IPS-18a (cell line): ENCODE measurements around the gene SMAP1.
"Not testable (repeated sequence)": the region's sequence is repeated elsewhere in the genome, so short reads cannot be mapped to it uniquely, and the experiment has no call there.

Experiments
- H3K27ac ChIP-seq: one replicate; pipeline ENCODE4 v1.5.1; 2013; ENCODE audit warnings: low read length
- H3K27me3 ChIP-seq: one replicate; pipeline ENCODE4 v1.6.1; 2013; ENCODE audit warnings: mild to moderate bottlenecking, low read length; ENCODE audit not compliant: control insufficient read depth, insufficient read depth
- H3K36me3 ChIP-seq: one replicate; pipeline ENCODE4 v1.6.1; 2013; ENCODE audit warnings: low read depth, low read length; ENCODE audit not compliant: control insufficient read depth
- H3K4me1 ChIP-seq: one replicate; pipeline ENCODE4 v1.6.1; 2013; ENCODE audit warnings: low read depth, low read length; ENCODE audit not compliant: control insufficient read depth
- H3K4me3 ChIP-seq: one replicate; pipeline ENCODE4 v1.5.1; 2013; ENCODE audit warnings: low read length
- H3K9ac ChIP-seq: one replicate; pipeline ENCODE4 v1.6.1; 2013; ENCODE audit warnings: mild to moderate bottlenecking, low read length, moderate library complexity
- H3K9me3 ChIP-seq: one replicate; pipeline ENCODE4 v1.6.1; 2013; ENCODE audit warnings: low read depth, low read length; ENCODE audit not compliant: control insufficient read depth

SMAP1 gene

GRCh38 chr6:70758883-70759282, 91.2 kb downstream of the SMAP1 start:
- no peak overlapping the region for H3K4me3 ChIP-seq
- H3K36me3 ChIP-seq, result no peaks in the 10 kb centered on the region
- H3K9me3 ChIP-seq, result no peaks in the 10 kb centered on the region
- H3K9ac ChIP-seq, result no peak overlapping the region
- H3K27ac ChIP-seq, result no peak overlapping the region
- H3K27me3 ChIP-seq, result no peaks in the 10 kb centered on the region
- H3K4me1 ChIP-seq, result peaks cover 17% of the 10 kb centered on the region

DNA sequence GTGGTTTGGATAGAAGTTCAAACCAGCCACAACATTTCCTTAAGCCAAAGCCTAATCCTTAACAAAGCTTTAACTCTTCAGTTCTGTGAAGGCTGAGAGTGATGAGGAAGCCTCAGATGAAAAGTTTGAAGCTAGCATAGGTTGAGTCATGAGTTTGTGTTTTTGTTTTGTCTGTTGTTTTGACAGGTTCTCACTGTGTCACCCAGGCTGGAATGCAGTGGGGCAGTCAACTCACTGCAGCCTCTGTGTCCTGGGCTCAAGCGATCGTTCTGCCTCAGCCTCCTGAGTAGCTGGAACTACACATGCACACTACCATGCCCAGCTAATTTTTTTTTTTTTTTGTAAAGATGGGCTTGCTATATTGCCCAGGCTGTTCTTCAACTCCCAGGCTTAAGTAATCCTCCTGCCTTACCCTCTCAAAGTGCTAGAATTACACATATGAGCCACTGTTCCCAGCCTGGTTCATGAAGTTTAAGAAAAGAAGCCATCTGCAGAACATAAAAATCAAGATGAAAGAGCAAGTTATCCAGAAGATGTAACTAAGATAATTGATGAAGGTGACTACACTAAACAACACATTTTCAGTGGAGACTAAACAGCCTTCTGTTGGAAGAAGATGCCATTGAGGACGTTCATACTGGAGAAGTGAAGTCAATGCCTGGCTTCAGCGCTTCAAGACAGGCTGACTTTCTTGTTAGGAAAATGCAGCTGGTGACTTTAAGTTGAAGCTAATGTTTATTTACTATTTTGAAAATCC, 96.2 kb downstream of the SMAP1 start:
- Histone ChIP-seq H3K36me3 (no peaks in the 10 kb centered on the region), H3K27me3 (no peaks in the 10 kb centered on the region), H3K9ac (no peak overlapping the region), H3K9me3 (no peaks in the 10 kb centered on the region), H3K4me3 (no peak overlapping the region), H3K27ac (no peak overlapping the region), H3K4me1 (peaks cover 12% of the 10 kb centered on the region)

GRCh38 chr6:70764706-70765105, 97.0 kb downstream of the SMAP1 start:
- Histone ChIP-seq H3K4me1 (peaks cover 5% of the 10 kb centered on the region), H3K36me3 (no peaks in the 10 kb centered on the region), H3K4me3 (no peak overlapping the region), H3K9me3 (no peaks in the 10 kb centered on the region), H3K27ac (no peak overlapping the region), H3K27me3 (no peaks in the 10 kb centered on the region), H3K9ac (no peak overlapping the region)

GRCh38 chr6:70771351-70771750, 103.7 kb downstream of the SMAP1 start:
- H3K9me3 ChIP-seq, H3K27me3 ChIP-seq, H3K9ac ChIP-seq, H3K4me3 ChIP-seq, H3K4me1 ChIP-seq, H3K27ac ChIP-seq, H3K36me3 ChIP-seq: not testable (repeated sequence)

DNA sequence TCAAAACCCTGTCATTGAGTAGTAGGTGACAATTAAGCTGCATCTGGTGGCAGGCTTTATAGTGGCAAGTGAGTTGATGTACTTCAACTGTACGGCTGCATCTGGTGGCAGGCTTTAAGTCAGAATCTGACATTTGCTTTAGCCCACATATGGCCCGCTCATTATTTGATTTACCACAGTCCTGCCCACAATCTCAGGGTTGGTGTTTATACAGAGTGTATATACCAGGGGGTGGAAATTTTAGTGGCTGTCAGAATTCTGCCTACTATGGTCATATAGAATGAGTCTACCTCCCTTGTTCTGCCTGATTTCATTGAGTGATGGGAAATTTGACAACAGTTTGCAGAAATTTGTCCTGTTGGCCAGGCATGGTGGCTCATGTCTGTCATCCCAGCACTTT, 112.3 kb downstream of the SMAP1 start:
- Histone ChIP-seq H3K27ac (no peak overlapping the region), H3K4me3 (no peak overlapping the region), H3K4me1 (no peaks in the 10 kb centered on the region), H3K9me3 (peaks cover 5% of the 10 kb centered on the region), H3K27me3 (no peaks in the 10 kb centered on the region), H3K9ac (no peak overlapping the region), H3K36me3 (no peaks in the 10 kb centered on the region)

GRCh38 chr6:70790483-70791224, 123.0 kb downstream of the SMAP1 start:
- Histone ChIP-seq H3K9ac (no peak overlapping the region), H3K4me3 (no peak overlapping the region), H3K4me1 (no peaks in the 10 kb centered on the region), H3K36me3 (no peaks in the 10 kb centered on the region), H3K9me3 (no peaks in the 10 kb centered on the region), H3K27me3 (no peaks in the 10 kb centered on the region), H3K27ac (no peak overlapping the region)

DNA sequence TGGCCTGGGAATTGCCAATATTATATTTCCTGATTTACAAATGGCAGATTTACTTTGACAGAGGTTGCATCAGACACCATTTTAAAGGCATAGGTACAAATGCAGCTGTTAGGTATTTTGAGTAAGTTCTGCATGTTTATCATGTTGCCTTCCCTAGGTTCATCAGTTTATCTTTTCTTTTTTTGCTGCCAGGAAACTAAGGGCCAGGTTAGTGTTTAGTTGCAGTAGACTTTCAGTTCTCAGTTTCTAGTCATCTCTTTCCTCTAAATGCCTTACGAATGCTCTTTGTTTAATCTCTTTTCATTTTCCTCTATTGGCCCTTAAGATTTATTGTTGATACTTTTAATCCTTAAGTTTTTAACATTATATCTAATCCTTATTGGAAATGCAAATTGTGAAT, 129.9 kb downstream of the SMAP1 start:
- H3K9me3 ChIP-seq, result no peaks in the 10 kb centered on the region
- H3K4me1 ChIP-seq, result no peaks in the 10 kb centered on the region
- H3K27me3 ChIP-seq, result no peaks in the 10 kb centered on the region
- H3K36me3 ChIP-seq, result no peaks in the 10 kb centered on the region
- no peak overlapping the region for H3K4me3 ChIP-seq
- no peak overlapping the region for H3K27ac ChIP-seq
- H3K9ac ChIP-seq, result no peak overlapping the region

GRCh38 chr6:70806086-70806485, 138.4 kb downstream of the SMAP1 start:
- Histone ChIP-seq H3K4me1 (no peaks in the 10 kb centered on the region), H3K36me3 (no peaks in the 10 kb centered on the region), H3K27ac (no peak overlapping the region), H3K4me3 (no peak overlapping the region), H3K9me3 (no peaks in the 10 kb centered on the region), H3K9ac (no peak overlapping the region), H3K27me3 (no peaks in the 10 kb centered on the region)

DNA sequence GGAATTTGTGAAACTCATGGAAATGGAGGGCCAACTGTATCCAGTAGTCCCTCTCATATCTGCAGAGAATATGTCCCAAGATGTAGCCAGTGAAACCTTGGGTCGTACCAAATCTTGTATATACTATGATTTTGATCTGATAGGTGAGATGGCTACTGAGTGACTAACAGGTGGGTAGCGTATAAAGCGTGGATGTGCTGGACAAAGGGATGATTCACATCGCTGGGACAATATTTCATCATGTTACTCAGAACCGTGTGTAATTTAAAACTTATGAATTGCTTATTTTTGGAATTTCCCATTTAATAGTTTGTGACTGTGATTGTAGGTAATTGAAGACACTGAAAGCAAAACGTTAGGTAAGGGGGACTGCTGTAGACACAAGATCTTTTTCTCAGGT, 144.1 kb downstream of the SMAP1 start:
- Histone ChIP-seq H3K36me3 (no peaks in the 10 kb centered on the region), H3K4me1 (no peaks in the 10 kb centered on the region), H3K9ac (no peak overlapping the region)

DNA sequence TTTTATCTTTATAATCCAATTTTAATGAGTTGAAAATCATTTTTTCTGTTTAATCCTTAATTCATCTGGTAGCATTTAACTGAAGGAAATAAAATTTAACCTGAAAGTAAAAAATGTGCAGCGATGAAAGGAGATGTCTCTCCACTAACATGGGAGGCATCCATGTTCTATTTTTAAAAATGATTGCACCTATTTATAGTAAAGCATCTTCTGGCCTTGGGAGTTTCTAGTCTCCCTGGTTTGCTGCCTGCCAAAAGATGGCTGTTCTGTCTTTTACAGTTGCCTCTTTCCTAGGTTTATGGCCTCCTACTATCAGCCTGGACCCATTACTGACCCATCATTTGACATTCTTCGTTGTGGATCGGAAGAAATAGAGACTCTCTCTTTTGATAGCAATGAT, 146.2 kb downstream of the SMAP1 start:
- Histone ChIP-seq H3K27ac (no peak overlapping the region), H3K36me3 (no peaks in the 10 kb centered on the region), H3K9ac (no peak overlapping the region), H3K9me3 (no peaks in the 10 kb centered on the region), H3K27me3 (no peaks in the 10 kb centered on the region), H3K4me1 (no peaks in the 10 kb centered on the region), H3K4me3 (no peak overlapping the region)

More for the DNA sequence above, 144.1 kb downstream of the SMAP1 start:
- H3K27me3 ChIP-seq, result no peaks in the 10 kb centered on the region
- H3K27ac ChIP-seq, result no peak overlapping the region
- H3K9me3 ChIP-seq, result no peaks in the 10 kb centered on the region
- H3K4me3 ChIP-seq, result no peak overlapping the region

GRCh38 chr6:70819646-70820045, 152.0 kb downstream of the SMAP1 start:
- H3K36me3 ChIP-seq, result no peaks in the 10 kb centered on the region
- no peak overlapping the region for H3K4me3 ChIP-seq
- no peaks in the 10 kb centered on the region for H3K9me3 ChIP-seq
- no peaks in the 10 kb centered on the region for H3K4me1 ChIP-seq
- no peak overlapping the region for H3K27ac ChIP-seq
- H3K27me3 ChIP-seq, result no peaks in the 10 kb centered on the region
- no peak overlapping the region for H3K9ac ChIP-seq

DNA sequence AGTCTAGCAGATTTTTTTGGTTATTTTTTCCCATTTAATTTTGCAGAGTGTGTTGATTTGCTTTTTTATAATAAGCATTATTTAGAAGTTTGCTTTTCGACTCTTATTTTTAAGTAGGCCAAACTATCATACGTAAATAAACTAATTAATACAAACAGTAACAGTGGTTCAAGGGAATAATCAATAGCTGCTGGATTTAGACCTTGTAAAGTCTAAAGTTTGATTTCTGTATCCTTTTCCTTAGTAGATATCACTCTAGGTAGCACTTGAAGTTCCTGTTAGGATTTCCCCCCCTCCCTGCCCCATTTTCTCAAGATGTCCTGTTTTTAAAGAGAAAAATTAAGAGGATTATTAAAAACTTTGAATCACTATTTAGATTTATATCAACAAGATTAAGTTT, 153.1 kb downstream of the SMAP1 start:
- Histone ChIP-seq H3K36me3 (no peaks in the 10 kb centered on the region), H3K9me3 (no peaks in the 10 kb centered on the region)

More for the DNA sequence above, 153.1 kb downstream of the SMAP1 start:
- H3K27me3 ChIP-seq, result no peaks in the 10 kb centered on the region
- H3K4me1 ChIP-seq, result no peaks in the 10 kb centered on the region
- no peak overlapping the region for H3K27ac ChIP-seq
- H3K4me3 ChIP-seq, result no peak overlapping the region
- H3K9ac ChIP-seq, result no peak overlapping the region
